KOPT-K1 (cell line): ENCODE results near the gene INKA2.
A peak's percentile ranks its signal among the peaks of the same experiment; 100 is the strongest.

Experiments used
- H3K27ac ChIP-seq: fragments of 200-600 bp; sonication (generic); 2 replicates; pipeline ENCODE4 v1.5.1; 2016; ENCODE audit warnings: antibody characterized with exemption, mild to moderate bottlenecking, low read depth, low read length; ENCODE audit not compliant: poor library complexity, severe bottlenecking
- H3K36me3 ChIP-seq: fragments of 200-600 bp; sonication (generic); 2 replicates; pipeline ENCODE4 v1.5.1; 2017; ENCODE audit warnings: antibody characterized with exemption, mild to moderate bottlenecking, low read length, moderate library complexity; ENCODE audit not compliant: insufficient read depth
- H3K9me3 ChIP-seq: fragments of 200-600 bp; sonication (generic); 2 replicates; pipeline ENCODE4 v1.5.1; 2017; ENCODE audit warnings: antibody characterized with exemption, low read length, mild to moderate bottlenecking; ENCODE audit not compliant: insufficient read depth, poor library complexity, severe bottlenecking

INKA2 gene

GRCh38 chr1:111739194-111739924 is at the start of gene INKA2:
Gene INKA2, minus strand, starts transcription at chr1:111739395. Its CDS starts 153 bp downstream, at chr1:111739242.
- H3K9me3 ChIP-seq, result no peaks in the 10 kb centered on the region
- H3K27ac ChIP-seq, result peak within 1 kb of the TSS; percentile 31
- H3K36me3 ChIP-seq, result no peaks in the 10 kb centered on the region

GRCh38 chr1:111786669-111787207 is 47.5 kb upstream of the INKA2 start:
- H3K36me3 ChIP-seq, result no peaks in the 10 kb centered on the region
- no peaks in the 10 kb centered on the region for H3K9me3 ChIP-seq
- no peak overlapping the region for H3K27ac ChIP-seq

GRCh38 chr1:111784273-111784901 is 45.2 kb upstream of the INKA2 start:
- Histone ChIP-seq H3K36me3 (no peaks in the 10 kb centered on the region), H3K9me3 (no peaks in the 10 kb centered on the region), H3K27ac (no peak overlapping the region)

- H3K36me3 ChIP-seq, result no peaks in the 10 kb centered on the region
- no peaks in the 10 kb centered on the region for H3K9me3 ChIP-seq
- no peak overlapping the region for H3K27ac ChIP-seq
Observed at GRCh38 chr1:111779546-111779945, 40.4 kb upstream of the INKA2 start.

- Histone ChIP-seq H3K27ac (no peak overlapping the region), H3K9me3 (no peaks in the 10 kb centered on the region), H3K36me3 (no peaks in the 10 kb centered on the region)
Observed at GRCh38 chr1:111778541-111779051, 39.4 kb upstream of the INKA2 start.

GRCh38 chr1:111778066-111778465 is 38.9 kb upstream of the INKA2 start:
- Histone ChIP-seq H3K9me3 (no peaks in the 10 kb centered on the region), H3K27ac (no peak overlapping the region)

GRCh38 chr1:111777301-111777700 is 38.1 kb upstream of the INKA2 start:
- Histone ChIP-seq H3K27ac (no peak overlapping the region), H3K9me3 (no peaks in the 10 kb centered on the region), H3K36me3 (no peaks in the 10 kb centered on the region; the same call in 1 of the 2 replicates)

More at GRCh38 chr1:111778066-111778465, 38.9 kb upstream of the INKA2 start:
- H3K36me3 ChIP-seq, result no peaks in the 10 kb centered on the region

GRCh38 chr1:111776861-111777260 is 37.7 kb upstream of the INKA2 start:
- H3K36me3 ChIP-seq, result no peaks in the 10 kb centered on the region; the same call in 1 of the 2 replicates
- H3K27ac ChIP-seq, result no peak overlapping the region
- H3K9me3 ChIP-seq, result no peaks in the 10 kb centered on the region

GRCh38 chr1:111776391-111776790 is 37.2 kb upstream of the INKA2 start:
- Histone ChIP-seq H3K27ac (no peak overlapping the region), H3K9me3 (no peaks in the 10 kb centered on the region), H3K36me3 (peaks cover under 1% of the 10 kb centered on the region; the same call in 1 of the 2 replicates)

- H3K9me3 ChIP-seq, result no peaks in the 10 kb centered on the region
- H3K36me3 ChIP-seq, result peaks cover 4% of the 10 kb centered on the region
- H3K27ac ChIP-seq, result no peak overlapping the region
Observed at GRCh38 chr1:111775966-111776365, 36.8 kb upstream of the INKA2 start.

- no peaks in the 10 kb centered on the region for H3K9me3 ChIP-seq
- H3K36me3 ChIP-seq, result peaks cover 55% of the 10 kb centered on the region
Observed at GRCh38 chr1:111770916-111771315, 31.7 kb upstream of the INKA2 start.

GRCh38 chr1:111769517-111770146 is 30.4 kb upstream of the INKA2 start:
- Histone ChIP-seq H3K9me3 (no peaks in the 10 kb centered on the region), H3K27ac (no peak overlapping the region), H3K36me3 (peaks cover 68% of the 10 kb centered on the region)

More at GRCh38 chr1:111770916-111771315, 31.7 kb upstream of the INKA2 start:
- no peak overlapping the region for H3K27ac ChIP-seq

- H3K36me3 ChIP-seq, result peaks cover 78% of the 10 kb centered on the region
- no peaks in the 10 kb centered on the region for H3K9me3 ChIP-seq
- H3K27ac ChIP-seq, result no peak overlapping the region
Observed at GRCh38 chr1:111768625-111769024, 29.4 kb upstream of the INKA2 start.

GRCh38 chr1:111768023-111768422 is 28.8 kb upstream of the INKA2 start:
- Histone ChIP-seq H3K9me3 (no peaks in the 10 kb centered on the region), H3K27ac (no peak overlapping the region), H3K36me3 (peaks cover 84% of the 10 kb centered on the region)

- H3K36me3 ChIP-seq, result peaks cover 99% of the 10 kb centered on the region
- no peaks in the 10 kb centered on the region for H3K9me3 ChIP-seq
- H3K27ac ChIP-seq, result no peak overlapping the region
Observed at GRCh38 chr1:111762332-111762731, 23.1 kb upstream of the INKA2 start.
